Breast epithelium (tissue), 3 donors: ENCODE results near the gene ZNF726.

Experiments used
- CTCF ChIP-seq, 3 donors: fragments of 450-650 bp; IDR thresholded peaks; one replicate each; pipeline ENCODE4 v1.5.1; 2016 to 2017; ENCODE audit warnings: antibody characterized with exemption in 3 of 3, mild to moderate bottlenecking in 3 of 3, moderate library complexity in 3 of 3
- POLR2AphosphoS5 ChIP-seq, 3 donors: sonication (generic); formaldehyde crosslinking; IDR thresholded peaks; one replicate each; pipeline ENCODE4 v1.6.1; 2017; ENCODE audit warnings: antibody characterized with exemption in 3 of 3

- TF ChIP-seq CTCF (IDR thresholded peaks at IDR 0.05): no peak
- no peak for TF ChIP-seq POLR2AphosphoS5 (IDR thresholded peaks at IDR 0.05)
Observed at GRCh38 chr19:23943411-23943810, 28.7 kb downstream of the ZNF726 start.
